GM12891 (cell line): ENCODE measurements around the gene KRTAP4-6.
"Not testable (repeated sequence)": the region's sequence is repeated elsewhere in the genome, so short reads cannot be mapped to it uniquely, and the experiment has no call there.

Experiments
- PAX5 ChIP-seq: IDR thresholded peaks from 2 replicates; pipeline ENCODE4 v1.6.1; 2011; ENCODE audit warnings: low read length, moderate library complexity, mild to moderate bottlenecking; ENCODE audit not compliant: insufficient read depth, severe bottlenecking
- POLR2A ChIP-seq: IDR thresholded peaks from 2 replicates; pipeline ENCODE4 v1.6.1; 2011; ENCODE audit warnings: low read depth, low read length, control low read depth
- POLR2AphosphoS5 ChIP-seq: IDR thresholded peaks from 2 replicates; pipeline ENCODE4 v1.6.1; 2011; ENCODE audit warnings: low read depth, low read length, control low read depth
- POU2F2 ChIP-seq: IDR thresholded peaks from 2 replicates; pipeline ENCODE4 v1.6.1; 2011; ENCODE audit warnings: low read depth, mild to moderate bottlenecking, control low read depth, low read length, moderate library complexity
- SPI1 ChIP-seq: IDR thresholded peaks from 2 replicates; pipeline ENCODE4 v1.6.1; 2011; ENCODE audit warnings: low read depth, low read length, control low read depth
- TAF1 ChIP-seq: IDR thresholded peaks from 2 replicates; pipeline ENCODE4 v1.6.1; 2011; ENCODE audit warnings: low read depth, low read length, control low read depth

DNA sequence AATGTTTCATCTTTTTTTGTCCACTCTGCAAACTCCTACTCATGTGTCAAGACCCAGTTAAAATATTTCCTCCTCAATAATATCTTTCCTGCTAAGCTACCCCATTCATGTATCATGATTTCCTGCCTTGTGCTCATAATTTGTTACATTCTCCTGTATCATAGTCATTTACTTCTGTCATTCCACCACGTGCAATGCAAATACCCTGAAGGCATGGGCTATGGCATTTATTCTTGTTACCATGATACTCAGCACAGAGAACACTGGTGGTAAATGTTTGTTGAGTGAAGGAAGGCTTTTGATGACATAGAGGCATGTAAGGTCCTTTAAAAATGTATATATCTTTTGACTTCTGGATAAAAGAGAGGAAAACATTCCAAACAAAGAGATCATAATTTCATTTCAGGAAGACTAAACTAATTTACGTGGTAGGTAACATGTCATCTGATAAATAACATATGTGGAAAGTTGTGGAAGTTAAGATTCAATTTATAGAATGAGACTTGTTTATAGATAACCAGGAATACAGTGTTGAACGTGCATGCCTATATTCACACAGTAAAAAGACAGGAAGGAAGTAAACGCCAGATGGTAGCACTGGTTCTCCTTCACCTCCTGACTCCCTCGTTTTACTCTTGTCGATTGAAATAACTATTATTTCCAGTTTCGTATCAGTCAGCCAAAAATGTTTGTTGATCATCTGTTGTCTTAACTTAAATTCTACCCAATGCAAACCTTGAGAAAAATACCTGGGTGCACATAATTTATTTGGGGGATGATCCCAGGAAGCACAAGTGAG, 40.5 kb downstream of the KRTAP4-6 start:
- not testable (repeated sequence) for TF ChIP-seq TAF1, POLR2A, POU2F2, POLR2AphosphoS5, SPI1, PAX5
